NCI-H1092 treated with DMSO at 0.1 percent for 48 hours (cell line): ENCODE measurements around the gene ELK3.

Experiments
- DNase-seq: peaks from one replicate; lab custom pipeline; 2025; lab: John Stamatoyannopoulos, UW

The ELK3 gene

GRCh38 chr12:96235484-96235826 lies 41.3 kb downstream of the ELK3 start:
- DNase-seq, result no peak

GRCh38 chr12:96236221-96236822 lies 42.1 kb downstream of the ELK3 start:
- no peak for DNase-seq

- DNase-seq, result no peak
These were observed 42.9 kb downstream of the ELK3 start for GRCh38 chr12:96237035-96237434.

- DNase-seq, result peak; percentile 22
These were observed 43.4 kb downstream of the ELK3 start for GRCh38 chr12:96237465-96238077.

- DNase-seq, result no peak
These were observed 44.3 kb downstream of the ELK3 start for GRCh38 chr12:96238336-96239047.

- no peak for DNase-seq
These were observed 45.8 kb downstream of the ELK3 start for GRCh38 chr12:96239711-96240635.

GRCh38 chr12:96240656-96241055 lies 46.5 kb downstream of the ELK3 start:
- no peak for DNase-seq

GRCh38 chr12:96241431-96241830 lies 47.3 kb downstream of the ELK3 start:
- no peak for DNase-seq

- DNase-seq, result no peak
These were observed 47.7 kb downstream of the ELK3 start for GRCh38 chr12:96241846-96242256.

GRCh38 chr12:96242597-96242996 lies 48.4 kb downstream of the ELK3 start:
- no peak for DNase-seq

- DNase-seq, result no peak
These were observed 50.7 kb downstream of the ELK3 start for GRCh38 chr12:96244826-96245225.

GRCh38 chr12:96246926-96247505 lies 52.8 kb downstream of the ELK3 start:
- no peak for DNase-seq

- no peak for DNase-seq
These were observed 53.4 kb downstream of the ELK3 start for GRCh38 chr12:96247563-96247962.

- no peak for DNase-seq
These were observed 54.2 kb downstream of the ELK3 start for GRCh38 chr12:96248136-96248931.

- DNase-seq, result peak; percentile 31
These were observed 55.3 kb downstream of the ELK3 start for GRCh38 chr12:96249196-96250118.

- no peak for DNase-seq
These were observed 56.0 kb downstream of the ELK3 start for GRCh38 chr12:96250119-96250685.

GRCh38 chr12:96255077-96255476 lies 60.9 kb downstream of the ELK3 start:
- DNase-seq, result no peak

GRCh38 chr12:96256672-96257361 lies 62.6 kb downstream of the ELK3 start:
- no peak for DNase-seq

GRCh38 chr12:96257550-96258103 lies 63.5 kb downstream of the ELK3 start:
- DNase-seq, result no peak
